MV-4-11 (cell line): ENCODE data around the gene SUN1.

Experiments
- DNase-seq: peaks from one replicate; lab custom pipeline; 2025; lab: John Stamatoyannopoulos, UW

Gene SUN1

GRCh38 chr7:907158-907980 is 75.1 kb downstream of the SUN1 start:
- peak; percentile 55 for DNase-seq

DNA sequence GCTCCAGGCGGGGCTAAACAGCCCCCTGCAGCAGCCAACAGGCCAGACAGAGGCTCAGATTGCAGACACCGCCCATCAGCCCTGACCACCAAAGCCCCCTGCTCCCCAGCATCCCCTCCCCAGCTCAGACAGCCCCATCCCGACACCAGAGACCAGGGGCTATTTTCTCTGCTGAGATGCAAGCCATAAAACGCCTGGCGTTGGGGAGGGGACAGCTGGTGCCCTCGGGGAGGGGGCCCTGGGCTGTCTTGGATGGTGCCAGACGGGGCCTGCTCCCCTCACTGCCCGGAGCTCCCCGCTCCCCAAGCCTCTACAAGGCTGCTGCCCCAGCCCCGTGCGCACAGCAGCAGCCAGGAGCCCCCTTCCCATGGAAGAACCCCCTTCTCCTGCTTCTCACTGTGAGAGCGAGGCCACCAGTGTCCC is 75.9 kb downstream of the SUN1 start:
- DNase-seq: no peak

DNA sequence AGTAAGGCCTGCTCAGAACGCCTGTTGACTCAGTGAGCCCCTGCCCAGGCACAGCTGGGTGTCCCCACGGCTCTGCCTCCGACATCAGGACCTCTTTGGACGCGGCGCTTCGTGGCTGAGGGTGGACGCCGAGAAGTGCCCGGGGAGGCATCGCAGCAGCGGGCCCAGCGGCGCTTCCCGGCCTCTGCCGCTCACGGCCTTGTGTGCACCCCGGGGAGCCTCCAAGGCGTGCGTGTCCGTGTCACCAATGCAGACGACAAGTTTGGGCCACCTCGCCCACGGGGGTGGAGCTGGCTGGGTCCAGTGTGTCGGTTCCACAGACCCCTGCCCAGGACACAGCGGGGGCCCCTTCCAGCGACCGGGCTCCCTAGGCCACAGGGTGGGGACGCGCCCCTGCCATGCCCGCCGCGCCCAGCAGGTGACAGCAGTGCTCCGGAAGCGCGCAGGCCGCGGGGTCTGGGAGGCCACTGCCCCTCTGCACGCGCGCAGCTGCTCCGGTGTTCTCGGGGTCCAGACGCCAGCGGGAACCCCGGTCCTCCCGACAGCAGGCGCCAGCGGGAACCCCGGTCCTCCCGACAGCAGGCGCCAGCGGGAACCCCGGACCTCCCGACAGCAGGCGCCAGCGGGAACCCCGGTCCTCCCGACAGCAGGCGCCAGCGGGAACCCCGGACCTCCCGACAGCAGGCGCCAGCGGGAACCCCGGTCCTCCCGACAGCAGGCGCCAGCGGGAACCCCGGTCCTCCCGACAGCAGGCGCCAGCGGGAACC is 76.5 kb downstream of the SUN1 start:
- peak; percentile 39 for DNase-seq

- peak; percentile 98 for DNase-seq
These were observed 77.4 kb downstream of the SUN1 start for GRCh38 chr7:909358-910329.

GRCh38 chr7:910441-910861 is 78.2 kb downstream of the SUN1 start:
- DNase-seq: no peak

DNA sequence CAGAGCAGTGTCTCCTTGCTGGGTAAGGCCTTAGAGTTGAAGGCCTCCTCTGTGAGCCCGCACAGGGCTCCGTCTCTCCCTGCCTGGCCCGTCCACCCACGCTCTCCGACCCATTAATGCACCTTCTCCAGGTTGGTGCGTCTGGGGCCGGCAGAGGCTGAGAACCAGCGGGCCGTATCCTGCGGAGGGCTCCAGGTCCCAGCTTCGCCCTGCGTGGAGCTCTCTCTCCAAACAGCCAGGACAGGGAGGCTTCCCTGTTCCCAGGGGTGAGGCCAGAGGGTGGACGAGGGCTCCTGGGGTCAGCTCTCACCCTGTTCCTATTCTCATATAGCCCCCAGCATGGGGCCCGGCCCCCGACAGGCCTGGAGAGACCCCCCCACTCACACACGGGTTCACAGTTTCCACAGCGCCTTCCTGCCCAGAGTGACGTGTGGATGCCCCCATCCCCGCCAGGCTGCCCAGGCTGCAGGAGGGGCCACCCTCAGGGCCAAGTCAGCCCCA is 78.7 kb downstream of the SUN1 start:
- no peak for DNase-seq

- no peak for DNase-seq
These were observed 79.7 kb downstream of the SUN1 start for GRCh38 chr7:911791-912480.

GRCh38 chr7:913736-914520 is 81.7 kb downstream of the SUN1 start:
- no peak for DNase-seq

DNA sequence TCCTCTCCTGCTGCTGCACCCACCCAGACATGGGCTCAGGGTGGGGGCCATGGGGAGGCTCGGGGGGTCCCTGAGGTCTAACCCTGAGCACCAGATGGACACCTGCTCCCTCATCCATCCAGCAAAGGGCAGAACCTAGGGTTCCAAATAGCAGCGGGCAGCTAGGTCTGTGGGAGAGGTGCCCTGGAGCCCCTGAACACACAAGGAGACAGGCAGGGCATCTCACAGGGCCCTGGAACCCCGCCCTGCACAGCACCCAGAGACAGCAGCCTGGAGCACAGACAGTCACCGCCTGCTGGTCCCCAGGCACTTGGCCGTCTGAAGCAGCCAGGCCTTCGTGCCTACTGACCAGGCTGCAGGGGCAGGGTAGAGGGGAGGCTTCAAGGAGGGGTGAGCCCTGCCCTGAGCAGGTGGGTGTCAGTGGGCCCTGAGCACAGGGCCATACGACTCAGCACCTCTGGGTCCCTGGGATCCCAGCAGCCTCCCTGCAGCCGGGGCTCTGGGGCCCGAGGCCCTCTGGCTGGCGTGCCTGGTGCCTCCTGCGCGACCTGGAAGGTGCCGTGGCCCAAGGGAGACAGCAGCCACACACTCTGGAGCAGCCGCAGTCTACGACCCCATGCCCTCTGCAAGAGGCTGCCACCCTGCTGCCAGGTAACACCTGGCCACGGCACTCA is 82.4 kb downstream of the SUN1 start:
- no peak for DNase-seq

DNA sequence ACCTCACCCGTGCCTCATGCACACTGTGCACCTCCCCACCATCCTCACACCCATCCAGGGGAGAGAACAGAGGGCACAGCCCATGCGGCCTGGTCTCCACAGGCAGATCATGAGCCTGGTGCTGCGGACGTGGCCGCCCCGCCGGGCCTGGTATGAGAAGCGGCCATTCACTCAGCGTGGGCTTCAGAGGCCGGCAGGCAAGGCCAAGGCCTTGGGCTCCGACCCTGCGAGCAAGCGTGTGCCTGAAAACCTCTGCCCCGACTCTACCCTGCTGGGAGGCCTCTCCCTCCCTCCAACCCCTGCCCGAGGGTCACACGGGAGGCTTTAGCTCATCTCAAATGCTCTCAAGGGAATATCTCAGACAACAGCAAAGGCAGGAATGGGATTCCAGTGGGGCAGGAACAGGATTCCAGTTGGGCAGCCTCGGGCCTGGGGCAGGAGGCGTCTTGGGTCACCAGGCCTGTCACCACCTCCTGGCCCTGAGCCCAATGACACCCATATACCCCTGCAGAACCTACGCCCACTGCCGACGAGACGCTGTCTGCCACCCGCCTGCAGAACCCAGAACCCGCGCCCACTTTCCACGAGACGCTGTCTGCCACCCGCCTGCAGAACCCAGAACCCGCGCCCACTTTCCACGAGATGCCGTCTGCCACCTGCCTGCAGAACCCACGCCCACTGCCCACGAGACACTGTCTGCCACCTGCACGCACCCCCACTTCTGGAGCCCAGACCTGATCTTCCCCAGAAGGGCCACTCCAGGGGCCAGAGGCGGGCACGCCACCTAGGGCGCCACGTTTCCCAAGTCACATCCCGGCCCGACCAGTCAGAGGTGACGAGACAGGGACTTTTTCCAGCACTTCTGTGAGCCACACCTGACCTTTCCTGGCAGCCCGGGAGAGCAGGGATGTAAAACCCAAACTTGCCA is 83.3 kb downstream of the SUN1 start:
- DNase-seq: no peak

- DNase-seq: no peak
These were observed 84.1 kb downstream of the SUN1 start for GRCh38 chr7:916291-916941.

GRCh38 chr7:917255-918117 is 85.2 kb downstream of the SUN1 start:
- no peak for DNase-seq

- DNase-seq: no peak
These were observed 85.8 kb downstream of the SUN1 start for GRCh38 chr7:918118-918425.

DNA sequence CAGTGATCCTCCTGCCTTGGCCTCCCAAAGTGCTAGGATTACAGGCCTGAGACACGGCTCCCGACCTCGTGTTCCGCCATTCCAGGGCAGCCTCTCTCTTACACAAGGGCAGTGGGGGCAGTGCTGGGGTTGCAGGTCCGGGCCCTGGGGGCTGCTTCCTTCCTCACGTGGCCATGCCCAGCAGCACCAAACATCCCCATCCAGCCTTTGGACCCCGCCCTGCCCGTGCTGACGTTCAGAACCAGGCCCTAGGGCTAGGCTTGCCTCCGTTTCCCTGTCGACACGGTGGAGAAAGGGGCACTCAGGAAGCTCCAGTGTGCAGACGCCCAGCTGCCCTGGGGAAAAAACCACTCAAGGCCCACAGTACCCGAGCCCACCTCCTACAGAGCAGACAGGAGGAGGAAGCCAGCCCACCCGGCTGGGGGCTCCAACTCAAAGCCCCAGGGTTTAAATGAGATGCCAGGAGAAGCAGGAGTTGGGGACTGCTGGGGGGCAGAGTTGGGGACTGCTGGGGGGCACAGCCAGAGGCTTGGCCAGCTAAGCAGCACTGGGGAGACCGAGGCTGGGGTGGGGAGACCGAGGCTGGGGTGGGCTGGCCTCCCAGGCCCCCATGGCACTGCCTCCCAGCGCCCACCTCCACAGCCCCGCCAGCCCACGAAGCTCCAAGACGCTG is 86.3 kb downstream of the SUN1 start:
- DNase-seq: no peak

DNA sequence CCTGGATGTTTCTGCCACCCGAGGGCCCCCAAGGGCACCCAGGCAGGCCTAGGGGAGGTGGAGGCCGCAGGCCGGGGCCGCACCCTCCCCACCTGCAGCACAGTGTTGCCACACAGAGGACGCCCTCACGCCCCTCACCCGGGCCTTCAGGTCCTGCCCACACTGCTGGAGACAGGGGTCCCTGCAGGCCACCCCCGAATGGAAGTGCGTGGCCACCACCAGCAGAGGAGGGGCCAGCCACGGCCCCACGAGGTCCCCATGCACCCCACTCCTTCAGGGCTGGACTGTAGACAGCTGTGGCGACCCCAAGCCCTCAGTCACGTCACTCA is 86.8 kb downstream of the SUN1 start:
- DNase-seq: no peak

- no peak for DNase-seq
These were observed 87.7 kb downstream of the SUN1 start for GRCh38 chr7:919924-920341.
